CD4-positive, alpha-beta T cell treated with Interferon gamma for 1 hour (primary cell): ENCODE measurements around the gene CNTRL.
"Not testable (repeated sequence)": the region's sequence is repeated elsewhere in the genome, so short reads cannot be mapped to it uniquely, and the experiment has no call there.

ENCODE experiments used
- DNase-seq: peaks from one replicate; pipeline ENCODE4 v3.0.0-alpha.2; 2020

CNTRL gene

DNA sequence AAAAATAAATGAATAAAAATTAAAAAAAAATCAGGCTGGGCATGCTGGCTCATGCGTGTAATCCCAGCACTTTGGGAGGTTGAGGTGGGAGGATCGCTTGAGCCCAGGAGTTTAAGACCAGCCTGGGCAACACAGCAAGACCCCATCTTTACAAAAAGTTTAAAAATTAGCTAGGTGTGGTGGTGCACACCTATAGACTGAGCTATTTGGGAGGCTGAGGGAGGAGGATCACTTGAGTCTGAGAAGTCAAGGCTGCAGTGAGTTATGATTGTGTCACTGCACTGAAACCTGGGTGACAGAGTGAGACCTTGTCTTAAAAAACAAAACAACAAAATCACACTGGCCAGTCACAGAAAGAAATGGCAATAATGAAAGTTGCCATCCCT lies 3.4 kb upstream of the CNTRL start:
- DNase-seq: no peak

- DNase-seq: peak; percentile 28
These were observed 2.9 kb upstream of the CNTRL start for GRCh38 chr9:121071756-121072421.

DNA sequence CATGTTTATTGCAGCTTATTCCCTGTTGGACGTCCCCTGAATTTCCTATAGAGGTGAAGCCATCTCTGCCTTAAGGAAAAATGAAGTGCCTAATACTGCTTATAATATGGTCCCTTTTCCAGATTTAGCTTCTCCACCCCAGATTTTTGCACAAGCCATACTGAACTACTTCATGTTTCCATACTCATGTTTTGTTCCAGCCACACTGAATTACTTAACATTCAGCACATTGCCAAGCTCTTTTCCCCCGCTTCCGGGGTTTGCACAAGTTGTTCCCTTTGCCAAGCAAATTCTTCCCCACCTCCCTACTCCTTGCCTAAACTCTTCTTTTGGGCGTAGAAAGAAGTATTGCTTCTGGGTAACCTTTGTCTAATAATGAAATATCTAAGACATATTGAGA lies 1.7 kb upstream of the CNTRL start:
- no peak for DNase-seq

GRCh38 chr9:121075251-121076036 lies 689 bp downstream of the CNTRL start:
- DNase-seq: no peak

DNA sequence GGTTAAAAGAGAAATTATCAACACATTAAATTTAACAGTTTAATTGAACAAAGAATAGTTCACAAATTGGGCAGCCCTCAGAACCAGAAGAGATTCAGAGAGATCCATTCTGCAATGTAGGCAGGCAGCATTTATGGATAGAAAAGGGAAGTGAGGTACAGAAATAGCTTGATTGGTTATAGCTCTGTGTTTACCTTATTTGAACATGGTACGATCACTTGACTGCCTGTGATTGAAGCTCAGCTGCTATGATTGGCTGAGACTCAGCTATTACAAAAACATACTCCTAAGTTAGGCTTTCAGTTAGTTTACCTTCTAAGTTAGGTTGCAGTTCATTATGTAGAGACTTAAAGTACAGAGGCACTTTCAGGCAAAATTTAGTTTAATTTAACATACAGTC lies 7.3 kb downstream of the CNTRL start:
- DNase-seq: no peak

DNA sequence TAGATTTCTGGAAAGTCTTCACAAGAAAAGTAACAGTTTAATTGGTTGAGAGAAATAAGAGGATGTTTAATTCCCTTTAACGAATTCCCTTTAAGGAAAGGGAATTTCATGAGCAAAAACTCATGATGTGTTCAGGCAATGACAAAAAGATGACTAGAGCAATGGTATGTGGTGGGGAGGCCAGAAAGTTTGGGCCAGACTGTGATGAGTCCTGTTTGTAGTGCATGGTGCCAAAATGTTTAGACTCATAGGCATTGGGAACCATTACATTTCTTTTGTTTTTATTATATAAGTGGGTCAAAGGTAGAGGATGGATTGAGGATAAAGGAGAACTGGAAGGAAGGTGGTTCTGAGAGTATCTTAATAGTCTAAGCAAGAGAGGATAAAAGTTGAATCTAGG lies 10.9 kb downstream of the CNTRL start:
- no peak for DNase-seq

- DNase-seq: no peak
These were observed 13.8 kb downstream of the CNTRL start for GRCh38 chr9:121088576-121088975.

- not testable (repeated sequence) for DNase-seq
These were observed 16.0 kb downstream of the CNTRL start for GRCh38 chr9:121090743-121091142.

GRCh38 chr9:121095057-121095456 lies 20.3 kb downstream of the CNTRL start:
- no peak for DNase-seq

DNA sequence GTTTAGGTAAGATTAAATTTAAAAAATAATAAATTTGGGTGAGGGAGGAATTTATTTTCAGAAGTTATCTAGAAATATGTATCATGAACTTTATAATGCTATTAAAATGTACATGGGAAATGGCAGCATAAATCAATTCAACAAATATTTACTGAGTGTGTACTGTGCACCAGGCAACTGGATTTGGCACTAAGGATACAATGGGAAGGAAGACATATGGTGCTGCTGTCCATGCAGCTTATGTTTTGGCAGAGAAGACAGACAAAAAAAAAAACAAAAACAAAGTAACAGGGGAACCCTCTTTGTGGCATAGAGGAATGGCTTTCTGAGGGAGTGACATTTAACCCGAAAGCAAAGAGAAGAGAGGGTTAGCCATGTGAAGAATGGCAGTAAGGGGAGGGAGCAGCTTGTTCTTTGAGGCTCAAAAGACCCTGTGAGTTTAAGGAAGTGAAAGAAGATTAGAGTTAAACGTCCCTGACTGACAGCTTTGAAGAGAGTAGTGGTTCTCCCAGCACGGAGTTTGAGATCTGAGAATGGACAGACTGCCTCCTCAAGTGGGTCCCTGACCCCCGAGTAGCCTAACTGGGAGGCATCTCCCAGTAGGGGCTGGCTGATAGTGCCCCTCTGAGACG lies 23.9 kb downstream of the CNTRL start:
- DNase-seq: no peak

- not testable (repeated sequence) for DNase-seq
These were observed 29.3 kb downstream of the CNTRL start for GRCh38 chr9:121104054-121104453.

GRCh38 chr9:121105531-121105930 lies 30.8 kb downstream of the CNTRL start:
- no peak for DNase-seq

DNA sequence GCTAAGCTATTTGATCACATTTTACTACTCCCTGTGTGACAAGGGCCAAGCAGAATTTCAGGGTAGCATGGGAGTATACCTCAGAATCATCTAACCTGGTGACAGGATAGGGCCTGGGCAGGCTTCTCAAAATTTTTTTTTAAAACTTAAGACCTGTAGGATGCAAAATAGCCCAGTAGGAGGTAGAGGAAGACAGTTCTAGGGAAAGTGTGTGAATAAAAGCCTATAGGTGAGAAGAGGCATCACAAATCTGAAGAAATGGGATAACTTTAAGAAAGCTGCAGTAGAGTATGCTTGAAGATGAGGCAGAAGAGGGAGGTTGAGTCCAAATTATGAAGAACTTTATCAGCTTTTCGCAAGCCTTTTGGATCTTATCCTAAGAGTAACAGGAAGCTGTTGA lies 32.3 kb downstream of the CNTRL start:
- no peak for DNase-seq

- DNase-seq: no peak
These were observed 33.1 kb downstream of the CNTRL start for GRCh38 chr9:121107881-121108280.

DNA sequence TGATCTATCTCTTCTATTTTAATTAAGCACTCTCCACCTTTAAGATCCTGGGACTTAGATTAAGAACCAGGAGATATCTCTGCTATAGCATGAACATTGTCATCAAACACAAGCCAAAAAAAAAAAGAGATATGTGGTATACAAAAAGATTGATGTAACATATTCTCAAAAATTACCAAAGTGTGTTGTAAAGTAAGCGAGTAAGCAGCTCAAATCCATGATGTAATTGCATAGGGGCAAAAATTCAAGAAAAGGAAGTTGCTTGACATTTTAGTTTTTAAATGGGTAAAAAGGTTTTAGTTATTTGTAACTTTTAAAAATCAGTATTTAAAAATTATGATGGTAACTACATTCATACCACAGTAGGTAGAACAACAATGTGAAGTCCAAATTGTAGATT lies 40.7 kb downstream of the CNTRL start:
- no peak for DNase-seq

GRCh38 chr9:121118266-121118665 lies 43.5 kb downstream of the CNTRL start:
- no peak for DNase-seq

DNA sequence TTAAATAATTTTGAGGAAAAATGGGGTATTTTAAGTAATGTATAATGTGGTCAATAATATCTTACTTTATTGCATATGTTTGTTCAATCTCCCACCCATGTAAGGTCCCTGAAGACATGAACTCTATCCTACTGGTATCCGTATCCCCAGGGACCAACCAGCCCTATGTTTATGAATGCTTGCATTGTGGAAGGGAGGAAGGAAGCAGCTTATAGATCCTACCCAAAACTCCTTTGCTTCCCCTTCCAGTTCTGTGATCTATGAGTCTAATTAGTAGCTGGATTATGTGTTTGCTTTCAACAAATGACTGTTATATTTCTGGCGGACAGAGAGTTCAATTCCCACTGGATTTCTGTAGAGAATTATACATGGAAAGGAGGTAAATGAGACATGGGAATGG lies 45.6 kb downstream of the CNTRL start:
- DNase-seq: no peak

GRCh38 chr9:121121582-121122087 lies 46.9 kb downstream of the CNTRL start:
- peak; percentile 93 for DNase-seq

- DNase-seq: no peak
These were observed 47.7 kb downstream of the CNTRL start for GRCh38 chr9:121122246-121123032.

DNA sequence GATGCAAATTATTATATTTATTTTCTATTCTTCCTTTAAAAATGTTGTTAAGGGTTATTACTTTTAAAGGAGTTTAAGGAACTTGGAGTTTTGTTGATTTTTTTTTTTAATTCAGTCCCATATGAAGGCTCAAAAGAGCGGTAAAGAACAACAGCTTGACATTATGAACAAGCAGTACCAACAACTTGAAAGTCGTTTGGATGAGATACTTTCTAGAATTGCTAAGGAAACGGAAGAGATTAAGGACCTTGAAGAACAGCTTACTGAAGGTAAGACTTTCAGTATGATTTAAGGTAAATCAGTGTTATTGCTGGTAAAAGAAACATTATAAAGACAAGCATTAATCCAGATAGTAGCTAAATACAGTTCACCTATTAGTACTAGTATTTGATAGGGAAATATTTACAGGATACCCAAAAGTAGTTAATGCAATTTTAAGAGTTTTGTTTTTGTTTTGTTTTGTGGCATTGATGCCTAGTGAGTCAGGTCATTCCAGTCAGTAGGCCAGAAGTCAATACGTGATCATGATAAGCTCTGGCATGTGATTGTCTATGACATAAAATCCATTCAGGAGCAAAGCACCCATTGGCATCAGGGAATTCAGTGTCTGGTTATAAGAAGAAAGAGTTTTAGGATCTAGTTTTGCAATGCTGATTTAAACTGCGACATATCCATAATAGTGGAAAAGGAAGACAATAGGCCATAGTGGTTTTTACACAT lies 49.2 kb downstream of the CNTRL start:
- no peak for DNase-seq

GRCh38 chr9:121125590-121125989 lies 50.8 kb downstream of the CNTRL start:
- DNase-seq: no peak

GRCh38 chr9:121129384-121129783 lies 54.6 kb downstream of the CNTRL start:
- not testable (repeated sequence) for DNase-seq
